GM21381 (cell line): ENCODE data around the gene GRM7.

Experiments
- ATAC-seq: cut with Tn5 transposase; IDR thresholded peaks from one replicate; pipeline ENCODE4 v1.9.1; 2021; ENCODE audit warnings: mild to moderate bottlenecking, moderate library complexity; ENCODE audit not compliant: unreplicated experiment

The GRM7 gene

GRCh38 chr3:7696320-7696719 lies 835.4 kb downstream of the GRM7 start:
- ATAC-seq: no peak

- ATAC-seq: no peak
These were observed 836.6 kb downstream of the GRM7 start for GRCh38 chr3:7697548-7697947.

- no peak for ATAC-seq
These were observed 839.6 kb downstream of the GRM7 start for GRCh38 chr3:7700539-7700938.

GRCh38 chr3:7700977-7701376 lies 840.1 kb downstream of the GRM7 start:
- ATAC-seq: no peak

- no peak for ATAC-seq
These were observed 846.3 kb downstream of the GRM7 start for GRCh38 chr3:7707187-7707586.

GRCh38 chr3:7709376-7710082 lies 848.6 kb downstream of the GRM7 start:
- no peak for ATAC-seq

GRCh38 chr3:7710284-7710683 lies 849.4 kb downstream of the GRM7 start:
- no peak for ATAC-seq

GRCh38 chr3:7713724-7714123 lies 852.8 kb downstream of the GRM7 start:
- ATAC-seq: no peak

GRCh38 chr3:7720649-7721297 lies 859.9 kb downstream of the GRM7 start:
- ATAC-seq: no peak

GRCh38 chr3:7721869-7722268 lies 861.0 kb downstream of the GRM7 start:
- no peak for ATAC-seq

- no peak for ATAC-seq
These were observed 867.9 kb downstream of the GRM7 start for GRCh38 chr3:7728566-7729519.

GRCh38 chr3:7733933-7734332 lies 873.0 kb downstream of the GRM7 start:
- no peak for ATAC-seq

GRCh38 chr3:7734456-7734855 lies 873.5 kb downstream of the GRM7 start:
- ATAC-seq: no peak

- no peak for ATAC-seq
These were observed 876.3 kb downstream of the GRM7 start for GRCh38 chr3:7737263-7737662.

GRCh38 chr3:7739754-7740153 lies 878.8 kb downstream of the GRM7 start:
- ATAC-seq: no peak

- ATAC-seq: no peak
These were observed 879.5 kb downstream of the GRM7 start for GRCh38 chr3:7740458-7740857.

- no peak for ATAC-seq
These were observed 883.9 kb downstream of the GRM7 start for GRCh38 chr3:7744850-7745249.

- no peak for ATAC-seq
These were observed 884.8 kb downstream of the GRM7 start for GRCh38 chr3:7745711-7746110.

GRCh38 chr3:7749931-7750695 lies 889.2 kb downstream of the GRM7 start:
- ATAC-seq: no peak

GRCh38 chr3:7752005-7752404 lies 891.1 kb downstream of the GRM7 start:
- ATAC-seq: no peak
